ENCODE results near the gene C11orf16.
"Not testable (repeated sequence)": the region's sequence is repeated elsewhere in the genome, so short reads cannot be mapped to it uniquely, and the experiment has no call there.

Gene C11orf16

GRCh38 chr11:8937159-8937558, 4.4 kb upstream of the C11orf16 start:
- DNase-seq (ENCODE audit: low spot score) = no peak

- DNase-seq (ENCODE audit: low spot score) = not testable (repeated sequence)
Observed at GRCh38 chr11:8935789-8936188, 3.0 kb upstream of the C11orf16 start.

GRCh38 chr11:8934742-8935488, 2.2 kb upstream of the C11orf16 start:
- DNase-seq (ENCODE audit: low spot score) = no peak

GRCh38 chr11:8933931-8934330, 1.2 kb upstream of the C11orf16 start:
- DNase-seq (ENCODE audit: low spot score) = no peak

- no peak for DNase-seq (ENCODE audit: low spot score)
Observed at GRCh38 chr11:8930456-8931175, 2.1 kb downstream of the C11orf16 start.

GRCh38 chr11:8928981-8929615, 3.6 kb downstream of the C11orf16 start:
- DNase-seq (ENCODE audit: low spot score) = no peak

GRCh38 chr11:8928205-8928604, 4.5 kb downstream of the C11orf16 start:
- no peak for DNase-seq (ENCODE audit: low spot score)

- no peak for DNase-seq (ENCODE audit: low spot score)
Observed at GRCh38 chr11:8927233-8927632, 5.5 kb downstream of the C11orf16 start.

- no peak for DNase-seq (ENCODE audit: low spot score)
Observed at GRCh38 chr11:8926236-8926635, 6.5 kb downstream of the C11orf16 start.

GRCh38 chr11:8925711-8926110, 7.0 kb downstream of the C11orf16 start:
- no peak for DNase-seq (ENCODE audit: low spot score)

GRCh38 chr11:8922691-8923090, 10.1 kb downstream of the C11orf16 start:
- DNase-seq (ENCODE audit: low spot score) = no peak

- no peak for DNase-seq (ENCODE audit: low spot score)
Observed at GRCh38 chr11:8917157-8917825, 15.5 kb downstream of the C11orf16 start.

- DNase-seq (ENCODE audit: low spot score) = no peak
Observed at GRCh38 chr11:8914661-8915018, 18.1 kb downstream of the C11orf16 start.

GRCh38 chr11:8913961-8914660, 18.6 kb downstream of the C11orf16 start:
- peak; percentile 85 for DNase-seq (ENCODE audit: low spot score)

- peak; percentile 81 for DNase-seq (ENCODE audit: low spot score)
Observed at GRCh38 chr11:8911029-8911823, 21.5 kb downstream of the C11orf16 start, which contains the start of gene AKIP1. AKIP1 (plus strand) TSS chr11:8911189; CDS start chr11:8911450, 261 bp downstream.

- DNase-seq (ENCODE audit: low spot score) = no peak
Observed at GRCh38 chr11:8910649-8911026, 22.1 kb downstream of the C11orf16 start.

GRCh38 chr11:8908099-8908498, 24.6 kb downstream of the C11orf16 start:
- DNase-seq (ENCODE audit: low spot score) = no peak

GRCh38 chr11:8907116-8907515, 25.6 kb downstream of the C11orf16 start:
- no peak for DNase-seq (ENCODE audit: low spot score)

- DNase-seq (ENCODE audit: low spot score) = no peak
Observed at GRCh38 chr11:8905528-8906165, 27.1 kb downstream of the C11orf16 start.

GRCh38 chr11:8899119-8899753, 33.5 kb downstream of the C11orf16 start:
- no peak for DNase-seq (ENCODE audit: low spot score)

All from hematopoietic multipotent progenitor cell treated with erythropoietin and hydrocortisone succinate and interleukin-3 and kit ligand, for 17 days (in vitro differentiated cells).